Activated CD4-positive, alpha-beta T cell treated with anti-CD3 and anti-CD28 coated beads, Interleukin-2, amount 50 U/mL, for 16 hours (primary cell): Measurements from ENCODE around the gene DMRTC2.

Source experiments
- DNase-seq: peaks from one replicate; pipeline ENCODE4 v3.0.0-alpha.2; 2020

The DMRTC2 gene

DNA sequence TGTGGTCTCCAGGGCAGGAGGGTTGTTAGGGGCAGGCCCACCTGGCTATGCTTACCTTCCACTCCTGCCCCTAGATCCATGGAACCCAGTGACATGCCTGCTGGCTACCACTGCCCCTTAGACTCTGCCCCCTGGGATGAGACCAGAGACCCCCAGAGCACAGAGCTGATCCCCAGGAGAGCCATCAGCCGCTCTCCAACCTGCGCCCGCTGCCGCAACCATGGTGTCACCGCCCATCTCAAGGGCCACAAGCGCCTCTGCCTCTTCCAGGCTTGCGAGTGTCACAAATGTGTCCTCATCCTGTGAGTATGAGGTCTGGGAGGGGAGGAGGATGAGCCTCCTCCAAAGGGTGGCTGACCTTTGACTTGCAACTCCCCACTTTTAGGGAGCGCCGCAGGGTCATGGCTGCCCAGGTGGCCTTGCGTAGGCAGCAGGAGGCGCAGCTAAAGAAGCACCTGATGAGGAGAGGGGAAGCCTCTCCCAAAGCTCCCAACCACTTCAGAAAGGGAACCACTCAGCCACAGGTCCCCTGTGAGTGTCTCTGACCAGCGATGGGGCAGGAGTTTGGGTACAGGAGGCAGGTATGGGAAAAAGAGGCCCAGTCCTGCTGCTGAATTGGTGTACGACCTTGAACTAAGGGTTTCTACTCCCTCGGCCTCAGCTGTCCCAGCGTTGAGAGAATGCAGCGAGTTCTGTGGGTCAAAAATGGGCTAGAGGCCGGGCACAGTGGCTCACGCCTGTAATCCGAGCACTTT, 2.7 kb downstream of the DMRTC2 start:
- DNase-seq: no peak

- no peak for DNase-seq
Observed at GRCh38 chr19:41848666-41849065, 3.8 kb downstream of the DMRTC2 start.

GRCh38 chr19:41849067-41849466, 4.2 kb downstream of the DMRTC2 start:
- no peak for DNase-seq

DNA sequence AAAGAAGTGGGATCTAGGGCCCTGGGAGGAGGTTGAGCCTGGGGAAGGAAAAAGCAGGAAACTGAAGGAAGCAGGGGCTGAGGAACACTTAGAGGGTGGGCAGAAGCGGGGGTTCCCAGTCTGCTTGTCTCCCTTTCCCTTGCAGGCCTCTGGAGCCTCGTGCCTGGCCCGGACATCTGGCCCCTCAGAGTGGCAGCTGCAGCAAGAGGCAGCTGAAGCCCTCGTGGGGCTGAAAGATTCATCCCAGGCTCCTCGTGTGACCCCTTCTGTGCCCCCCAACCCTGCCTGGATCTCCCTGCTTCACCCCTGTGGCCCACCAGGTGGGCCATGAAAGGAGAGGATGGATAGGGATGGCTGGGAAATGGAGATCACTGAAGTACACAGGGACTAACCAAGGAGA, 5.5 kb downstream of the DMRTC2 start:
- no peak for DNase-seq

- DNase-seq: no peak
Observed at GRCh38 chr19:41851456-41851855, 6.6 kb downstream of the DMRTC2 start.

DNA sequence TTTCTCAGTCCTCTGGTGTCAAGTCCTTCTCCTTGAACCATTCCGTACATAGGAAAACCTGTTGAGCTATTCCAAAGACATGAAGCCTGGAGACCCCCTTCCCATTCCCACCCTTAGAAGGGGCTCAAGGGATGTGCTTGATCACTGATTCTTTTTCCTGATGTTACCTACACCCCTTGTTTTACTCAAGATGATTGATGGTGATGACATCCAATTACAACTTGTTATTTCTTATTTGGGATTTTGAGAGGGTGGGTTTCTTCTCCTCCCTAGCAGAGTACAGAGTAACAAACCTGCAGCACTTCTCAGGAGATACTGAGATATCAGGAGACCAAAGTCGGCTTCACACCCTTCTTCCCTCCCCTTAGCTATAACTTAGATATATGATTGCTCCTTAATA, 8.5 kb downstream of the DMRTC2 start:
- DNase-seq: no peak

- DNase-seq: no peak
Observed at GRCh38 chr19:41853768-41854167, 8.9 kb downstream of the DMRTC2 start.

DNA sequence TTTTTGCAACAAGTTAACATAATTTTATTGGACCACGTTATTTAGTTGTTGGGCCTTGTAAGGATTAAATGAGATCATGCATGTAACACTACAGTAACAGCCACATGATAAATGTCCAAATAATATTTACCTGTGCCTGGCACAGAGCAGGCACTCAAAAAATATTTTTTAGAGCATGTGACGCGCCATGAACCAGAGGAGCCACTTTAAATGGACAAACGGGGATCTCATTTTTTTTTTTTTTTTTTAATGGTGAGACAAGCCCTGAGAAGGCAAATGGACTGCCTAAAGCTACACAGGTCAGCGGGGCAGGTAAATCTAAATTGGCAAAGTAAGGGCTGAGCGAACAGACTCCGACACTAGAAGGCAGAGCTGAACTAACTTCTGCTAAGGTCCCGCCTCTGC, 14.4 kb downstream of the DMRTC2 start:
- no peak for DNase-seq

DNA sequence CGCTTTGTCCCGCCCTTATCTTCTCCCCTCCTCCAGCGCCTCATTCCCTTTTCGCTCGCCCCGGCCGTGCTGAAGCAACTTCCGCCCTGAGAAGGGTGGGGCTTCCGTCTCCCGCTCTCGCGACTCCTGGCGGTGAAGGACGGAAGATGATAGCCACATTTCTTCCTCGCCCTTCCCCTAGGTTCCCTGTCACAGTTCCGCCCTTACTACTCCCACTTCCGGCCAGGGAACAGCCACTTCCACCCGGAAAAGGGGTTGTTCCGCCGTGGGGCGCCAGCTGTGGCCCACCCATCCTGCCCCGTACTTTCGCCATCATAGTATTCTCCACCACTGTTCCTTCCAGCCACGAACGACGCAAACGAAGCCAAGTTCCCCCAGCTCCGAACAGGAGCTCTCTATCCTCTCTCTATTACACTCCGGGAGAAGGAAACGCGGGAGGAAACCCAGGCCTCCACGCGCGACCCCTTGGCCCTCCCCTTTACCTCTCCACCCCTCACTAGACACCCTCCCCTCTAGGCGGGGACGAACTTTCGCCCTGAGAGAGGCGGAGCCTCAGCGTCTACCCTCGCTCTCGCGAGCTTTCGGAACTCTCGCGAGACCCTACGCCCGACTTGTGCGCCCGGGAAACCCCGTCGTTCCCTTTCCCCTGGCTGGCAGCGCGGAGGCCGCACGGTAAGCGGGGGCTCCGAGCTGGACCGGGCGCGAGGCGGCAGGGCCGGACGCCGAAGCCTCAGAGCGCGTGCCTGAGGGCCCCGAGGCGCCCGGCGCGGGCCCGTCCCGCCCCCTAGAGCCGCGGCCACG, 15.0 kb downstream of the DMRTC2 start, which contains the start of gene RPS19:
Gene RPS19, plus strand, starts transcription at position 638 of the 801 bp plus-strand sequence. CDS start 520 bp downstream, outside the sequence.
- DNase-seq: peak; percentile 99

GRCh38 chr19:41860419-41861115, 15.7 kb downstream of the DMRTC2 start:
- DNase-seq: no peak

- no peak for DNase-seq
Observed at GRCh38 chr19:41861116-41861768, 16.4 kb downstream of the DMRTC2 start.

GRCh38 chr19:41861846-41862245, 17.0 kb downstream of the DMRTC2 start:
- DNase-seq: no peak

GRCh38 chr19:41862445-41862986, 17.7 kb downstream of the DMRTC2 start:
- DNase-seq: no peak

DNA sequence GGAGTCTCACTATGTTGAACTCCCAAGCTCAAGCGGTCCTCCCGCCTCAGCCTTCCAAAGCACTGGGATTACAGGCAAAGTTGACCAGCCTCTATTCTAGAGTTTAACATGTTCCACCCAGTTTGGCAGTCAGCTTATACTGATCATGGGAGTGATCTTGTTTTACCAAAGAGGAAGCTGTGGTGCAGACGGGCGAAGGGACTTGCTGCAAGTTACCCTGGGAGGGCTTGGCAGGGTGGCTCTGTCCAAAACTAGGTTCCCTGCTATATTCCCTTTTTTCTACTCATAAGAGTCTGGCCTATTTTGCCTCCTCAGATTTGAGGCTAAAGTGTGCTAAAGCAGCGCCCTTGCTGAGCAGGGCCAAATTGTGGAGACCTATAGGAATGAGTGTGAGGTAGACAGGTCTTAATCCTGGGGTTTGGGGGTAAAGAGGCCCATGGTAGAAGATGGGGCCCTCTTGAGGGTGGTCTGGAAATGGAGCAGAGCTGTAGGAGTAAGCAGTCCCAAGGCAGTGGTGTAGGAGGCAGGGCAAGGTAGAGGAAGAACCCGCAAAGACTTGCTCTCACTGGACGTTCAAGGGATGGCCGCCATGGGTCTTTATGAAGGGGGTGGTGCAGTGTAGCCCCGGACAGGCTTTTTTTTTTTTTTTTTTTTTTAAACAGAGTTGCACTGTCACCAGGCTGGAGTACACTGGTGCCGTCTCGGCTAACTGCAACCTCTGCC, 18.5 kb downstream of the DMRTC2 start:
- no peak for DNase-seq

DNA sequence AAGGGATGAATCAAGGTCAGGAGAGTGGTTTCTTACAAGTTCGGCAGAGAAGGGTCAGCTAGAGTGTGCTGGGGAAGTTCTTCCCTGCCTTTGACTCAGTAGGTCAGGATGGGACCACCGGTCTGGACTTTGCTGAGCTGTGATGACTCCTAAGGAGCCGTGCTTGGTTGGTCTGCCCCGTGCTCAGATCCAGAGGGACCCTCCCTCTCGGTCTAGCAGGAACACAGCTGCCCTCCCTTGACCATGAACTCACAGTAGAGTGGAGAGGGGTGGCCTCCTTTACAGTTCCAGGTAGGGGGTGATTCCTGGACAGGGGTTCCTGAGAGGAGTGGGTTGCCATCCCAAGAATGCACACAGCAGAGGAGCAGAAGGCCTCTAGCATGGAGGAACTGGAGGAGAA, 19.5 kb downstream of the DMRTC2 start:
- DNase-seq: no peak

- DNase-seq: no peak
Observed at GRCh38 chr19:41866284-41866683, 21.4 kb downstream of the DMRTC2 start.

DNA sequence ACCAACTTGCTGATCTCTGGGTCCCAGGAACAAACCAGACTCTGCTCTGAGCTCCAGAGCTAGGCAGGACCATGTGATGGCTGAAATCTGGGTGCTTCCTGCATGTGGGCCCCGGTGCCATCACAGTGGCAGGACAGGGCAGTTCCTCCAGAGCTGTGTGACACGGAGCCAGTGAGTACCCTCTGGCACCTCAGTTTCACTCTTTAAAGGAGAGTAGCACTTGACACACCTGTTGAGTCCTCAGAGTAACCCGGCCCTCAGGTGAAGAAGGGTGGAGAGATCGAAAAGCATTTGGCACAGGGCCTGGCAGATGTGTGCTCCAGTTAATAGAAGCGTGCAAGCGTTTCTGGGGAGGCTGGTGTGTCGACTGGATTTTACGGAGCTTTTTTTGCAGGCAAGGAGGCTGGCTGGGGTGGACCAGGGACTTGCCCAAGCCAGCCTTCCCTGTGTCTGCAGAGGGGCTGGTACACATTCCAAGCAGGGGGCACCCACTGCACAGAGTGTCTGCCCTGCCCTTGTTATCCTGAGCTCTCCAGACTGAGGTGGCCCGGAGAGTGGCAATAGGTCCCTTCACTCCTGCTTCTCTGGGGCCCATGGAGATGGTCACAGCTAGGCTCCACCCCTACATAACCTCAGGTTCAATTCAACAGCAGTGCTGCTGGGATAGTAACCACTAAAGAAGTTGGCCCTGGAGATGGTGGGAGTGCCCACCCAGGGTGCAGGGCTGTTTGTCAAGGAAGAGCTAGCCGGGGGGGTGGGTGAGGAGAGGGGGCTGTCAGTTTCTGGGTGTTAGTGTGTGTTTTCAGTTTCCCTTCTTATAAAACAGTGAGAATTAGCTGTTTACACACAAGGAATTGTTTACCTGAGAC, 23.5 kb downstream of the DMRTC2 start:
- DNase-seq: no peak

DNA sequence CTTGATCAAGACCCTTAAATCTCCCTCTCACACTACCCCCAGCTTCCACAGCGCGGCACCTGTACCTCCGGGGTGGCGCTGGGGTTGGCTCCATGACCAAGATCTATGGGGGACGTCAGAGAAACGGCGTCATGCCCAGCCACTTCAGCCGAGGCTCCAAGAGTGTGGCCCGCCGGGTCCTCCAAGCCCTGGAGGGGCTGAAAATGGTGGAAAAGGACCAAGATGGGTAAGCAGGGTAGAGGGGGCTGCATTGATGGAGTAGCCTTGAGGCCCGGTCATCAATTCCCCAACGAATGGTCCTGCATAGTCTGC, 24.1 kb downstream of the DMRTC2 start:
- DNase-seq: no peak

GRCh38 chr19:41869374-41869955, 24.6 kb downstream of the DMRTC2 start:
- DNase-seq: no peak

- no peak for DNase-seq
Observed at GRCh38 chr19:41870401-41870873, 25.6 kb downstream of the DMRTC2 start.
